ENCODE results near the gene RAPGEF6.
"Not testable (repeated sequence)": the region's sequence is repeated elsewhere in the genome, so short reads cannot be mapped to it uniquely, and the experiment has no call there.

RAPGEF6 gene

GRCh38 chr5:131487371-131487770 is 147.7 kb downstream of the RAPGEF6 start:
- not testable (repeated sequence) for H3K4me1 ChIP-seq (ENCODE audit: control insufficient read depth in 2 of 2, insufficient read depth in 2 of 2, low read length in 2 of 2); H3K9me3 ChIP-seq (ENCODE audit: control insufficient read depth in 2 of 2, low read length in 2 of 2); H3K27me3 ChIP-seq (ENCODE audit: control insufficient read depth in 2 of 2, insufficient read depth in 2 of 2, low read length in 2 of 2); H3K9ac ChIP-seq (ENCODE audit: low read depth in 1 of 2, low read length in 2 of 2); H3K4me3 ChIP-seq (ENCODE audit: low read length in 2 of 2); H3K27ac ChIP-seq (ENCODE audit: low read depth in 2 of 2, low read length in 2 of 2)
- H3K36me3 ChIP-seq (ENCODE audit: control insufficient read depth in 2 of 2, insufficient read depth in 2 of 2, low read length in 2 of 2) = peaks cover 11 to 23% of the 10 kb centered on the region in 2 donors

- no peaks in the 10 kb centered on the region for H3K4me1 ChIP-seq (ENCODE audit: control insufficient read depth in 2 of 2, insufficient read depth in 2 of 2, low read length in 2 of 2)
- H3K4me3 ChIP-seq (ENCODE audit: low read length in 2 of 2) = no peak overlapping the region
- no peaks in the 10 kb centered on the region for H3K27me3 ChIP-seq (ENCODE audit: control insufficient read depth in 2 of 2, insufficient read depth in 2 of 2, low read length in 2 of 2)
- H3K9me3 ChIP-seq (ENCODE audit: control insufficient read depth in 2 of 2, low read length in 2 of 2) = peaks cover 0 to 2% of the 10 kb centered on the region in 2 donors
- H3K27ac ChIP-seq (ENCODE audit: low read depth in 2 of 2, low read length in 2 of 2) = no peak overlapping the region
- no peak overlapping the region for H3K9ac ChIP-seq (ENCODE audit: low read depth in 1 of 2, low read length in 2 of 2)
- peaks cover 9 to 15% of the 10 kb centered on the region in 2 donors for H3K36me3 ChIP-seq (ENCODE audit: control insufficient read depth in 2 of 2, insufficient read depth in 2 of 2, low read length in 2 of 2)
Observed at GRCh38 chr5:131482617-131483016, 152.4 kb downstream of the RAPGEF6 start.

- no peaks in the 10 kb centered on the region for H3K9me3 ChIP-seq (ENCODE audit: control insufficient read depth in 2 of 2, low read length in 2 of 2)
- H3K27ac ChIP-seq (ENCODE audit: low read depth in 2 of 2, low read length in 2 of 2) = no peak overlapping the region
- H3K36me3 ChIP-seq (ENCODE audit: control insufficient read depth in 2 of 2, insufficient read depth in 2 of 2, low read length in 2 of 2) = peaks cover 5 to 17% of the 10 kb centered on the region in 2 donors
- H3K4me3 ChIP-seq (ENCODE audit: low read length in 2 of 2) = no peak overlapping the region
- no peak overlapping the region for H3K9ac ChIP-seq (ENCODE audit: low read depth in 1 of 2, low read length in 2 of 2)
- no peaks in the 10 kb centered on the region for H3K27me3 ChIP-seq (ENCODE audit: control insufficient read depth in 2 of 2, insufficient read depth in 2 of 2, low read length in 2 of 2)
- no peaks in the 10 kb centered on the region for H3K4me1 ChIP-seq (ENCODE audit: control insufficient read depth in 2 of 2, insufficient read depth in 2 of 2, low read length in 2 of 2)
Observed at GRCh38 chr5:131481569-131481968, 153.5 kb downstream of the RAPGEF6 start.

- Histone ChIP-seq H3K27ac (ENCODE audit: low read depth in 2 of 2, low read length in 2 of 2) (no peak overlapping the region), H3K4me1 (ENCODE audit: control insufficient read depth in 2 of 2, insufficient read depth in 2 of 2, low read length in 2 of 2) (no peaks in the 10 kb centered on the region)
Observed at GRCh38 chr5:131475541-131475941, 159.5 kb downstream of the RAPGEF6 start.

GRCh38 chr5:131473731-131474130 is 161.3 kb downstream of the RAPGEF6 start:
- H3K36me3 ChIP-seq (ENCODE audit: control insufficient read depth in 2 of 2, insufficient read depth in 2 of 2, low read length in 2 of 2) = peaks cover 7 to 11% of the 10 kb centered on the region in 2 donors
- no peak overlapping the region for H3K4me3 ChIP-seq (ENCODE audit: low read length in 2 of 2)
- H3K4me1 ChIP-seq (ENCODE audit: control insufficient read depth in 2 of 2, insufficient read depth in 2 of 2, low read length in 2 of 2) = no peaks in the 10 kb centered on the region
- no peaks in the 10 kb centered on the region for H3K27me3 ChIP-seq (ENCODE audit: control insufficient read depth in 2 of 2, insufficient read depth in 2 of 2, low read length in 2 of 2)
- no peaks in the 10 kb centered on the region for H3K9me3 ChIP-seq (ENCODE audit: control insufficient read depth in 2 of 2, low read length in 2 of 2)
- H3K9ac ChIP-seq (ENCODE audit: low read depth in 1 of 2, low read length in 2 of 2) = no peak overlapping the region
- H3K27ac ChIP-seq (ENCODE audit: low read depth in 2 of 2, low read length in 2 of 2) = no peak overlapping the region

More at GRCh38 chr5:131475541-131475941, 159.5 kb downstream of the RAPGEF6 start:
- Histone ChIP-seq H3K9me3 (ENCODE audit: control insufficient read depth in 2 of 2, low read length in 2 of 2) (no peaks in the 10 kb centered on the region), H3K36me3 (ENCODE audit: control insufficient read depth in 2 of 2, insufficient read depth in 2 of 2, low read length in 2 of 2) (peaks cover 7 to 14% of the 10 kb centered on the region in 2 donors), H3K27me3 (ENCODE audit: control insufficient read depth in 2 of 2, insufficient read depth in 2 of 2, low read length in 2 of 2) (no peaks in the 10 kb centered on the region), H3K4me3 (ENCODE audit: low read length in 2 of 2) (no peak overlapping the region), H3K9ac (ENCODE audit: low read depth in 1 of 2, low read length in 2 of 2) (no peak overlapping the region)

GRCh38 chr5:131466171-131466766 is 168.8 kb downstream of the RAPGEF6 start:
- H3K4me3 ChIP-seq (ENCODE audit: low read length in 2 of 2) = no peak overlapping the region
- no peak overlapping the region for H3K27ac ChIP-seq (ENCODE audit: low read depth in 2 of 2, low read length in 2 of 2)
- H3K4me1 ChIP-seq (ENCODE audit: control insufficient read depth in 2 of 2, insufficient read depth in 2 of 2, low read length in 2 of 2) = no peaks in the 10 kb centered on the region
- no peak overlapping the region for H3K9ac ChIP-seq (ENCODE audit: low read depth in 1 of 2, low read length in 2 of 2)
- no peaks in the 10 kb centered on the region for H3K9me3 ChIP-seq (ENCODE audit: control insufficient read depth in 2 of 2, low read length in 2 of 2)
- peaks cover 12 to 13% of the 10 kb centered on the region in 2 donors for H3K36me3 ChIP-seq (ENCODE audit: control insufficient read depth in 2 of 2, insufficient read depth in 2 of 2, low read length in 2 of 2)
- H3K27me3 ChIP-seq (ENCODE audit: control insufficient read depth in 2 of 2, insufficient read depth in 2 of 2, low read length in 2 of 2) = no peaks in the 10 kb centered on the region

- H3K9me3 ChIP-seq (ENCODE audit: control insufficient read depth in 2 of 2, low read length in 2 of 2) = no peaks in the 10 kb centered on the region
- H3K36me3 ChIP-seq (ENCODE audit: control insufficient read depth in 2 of 2, insufficient read depth in 2 of 2, low read length in 2 of 2) = peaks cover 13% of the 10 kb centered on the region in 2 donors
- no peak overlapping the region for H3K9ac ChIP-seq (ENCODE audit: low read depth in 1 of 2, low read length in 2 of 2)
- no peaks in the 10 kb centered on the region for H3K4me1 ChIP-seq (ENCODE audit: control insufficient read depth in 2 of 2, insufficient read depth in 2 of 2, low read length in 2 of 2)
- no peak overlapping the region for H3K27ac ChIP-seq (ENCODE audit: low read depth in 2 of 2, low read length in 2 of 2)
- H3K27me3 ChIP-seq (ENCODE audit: control insufficient read depth in 2 of 2, insufficient read depth in 2 of 2, low read length in 2 of 2) = no peaks in the 10 kb centered on the region
- no peak overlapping the region for H3K4me3 ChIP-seq (ENCODE audit: low read length in 2 of 2)
Observed at GRCh38 chr5:131463656-131464055, 171.4 kb downstream of the RAPGEF6 start.

- H3K9me3 ChIP-seq (ENCODE audit: control insufficient read depth in 2 of 2, low read length in 2 of 2) = no peaks in the 10 kb centered on the region
- no peak overlapping the region for H3K4me3 ChIP-seq (ENCODE audit: low read length in 2 of 2)
- H3K27ac ChIP-seq (ENCODE audit: low read depth in 2 of 2, low read length in 2 of 2) = no peak overlapping the region
- peaks cover 13% of the 10 kb centered on the region in 2 donors for H3K36me3 ChIP-seq (ENCODE audit: control insufficient read depth in 2 of 2, insufficient read depth in 2 of 2, low read length in 2 of 2)
- H3K27me3 ChIP-seq (ENCODE audit: control insufficient read depth in 2 of 2, insufficient read depth in 2 of 2, low read length in 2 of 2) = no peaks in the 10 kb centered on the region
- H3K9ac ChIP-seq (ENCODE audit: low read depth in 1 of 2, low read length in 2 of 2) = no peak overlapping the region
- H3K4me1 ChIP-seq (ENCODE audit: control insufficient read depth in 2 of 2, insufficient read depth in 2 of 2, low read length in 2 of 2) = no peaks in the 10 kb centered on the region
Observed at GRCh38 chr5:131462454-131462853, 172.6 kb downstream of the RAPGEF6 start.

- H3K9ac ChIP-seq (ENCODE audit: low read depth in 1 of 2, low read length in 2 of 2) = no peak overlapping the region
- no peak overlapping the region for H3K4me3 ChIP-seq (ENCODE audit: low read length in 2 of 2)
- H3K36me3 ChIP-seq (ENCODE audit: control insufficient read depth in 2 of 2, insufficient read depth in 2 of 2, low read length in 2 of 2) = peaks cover 11 to 13% of the 10 kb centered on the region in 2 donors
- H3K9me3 ChIP-seq (ENCODE audit: control insufficient read depth in 2 of 2, low read length in 2 of 2) = no peaks in the 10 kb centered on the region
- no peaks in the 10 kb centered on the region for H3K27me3 ChIP-seq (ENCODE audit: control insufficient read depth in 2 of 2, insufficient read depth in 2 of 2, low read length in 2 of 2)
- H3K27ac ChIP-seq (ENCODE audit: low read depth in 2 of 2, low read length in 2 of 2) = no peak overlapping the region
- H3K4me1 ChIP-seq (ENCODE audit: control insufficient read depth in 2 of 2, insufficient read depth in 2 of 2, low read length in 2 of 2) = no peaks in the 10 kb centered on the region
Observed at GRCh38 chr5:131461742-131462141, 173.3 kb downstream of the RAPGEF6 start.

GRCh38 chr5:131460867-131461572 is 174.0 kb downstream of the RAPGEF6 start:
- Histone ChIP-seq H3K9me3 (ENCODE audit: control insufficient read depth in 2 of 2, low read length in 2 of 2) (no peaks in the 10 kb centered on the region), H3K4me1 (ENCODE audit: control insufficient read depth in 2 of 2, insufficient read depth in 2 of 2, low read length in 2 of 2) (no peaks in the 10 kb centered on the region)

More at GRCh38 chr5:131460867-131461572, 174.0 kb downstream of the RAPGEF6 start:
- H3K9ac ChIP-seq (ENCODE audit: low read depth in 1 of 2, low read length in 2 of 2) = no peak overlapping the region
- no peak overlapping the region for H3K4me3 ChIP-seq (ENCODE audit: low read length in 2 of 2)
- no peaks in the 10 kb centered on the region for H3K27me3 ChIP-seq (ENCODE audit: control insufficient read depth in 2 of 2, insufficient read depth in 2 of 2, low read length in 2 of 2)
- H3K36me3 ChIP-seq (ENCODE audit: control insufficient read depth in 2 of 2, insufficient read depth in 2 of 2, low read length in 2 of 2) = peaks cover 4 to 13% of the 10 kb centered on the region in 2 donors
- H3K27ac ChIP-seq (ENCODE audit: low read depth in 2 of 2, low read length in 2 of 2) = no peak overlapping the region

Measured in mucosa of rectum (tissue), 2 donors.